Pancreas (tissue), 10 donors: ENCODE measurements around the gene FOXL3. TPM values are rescaled to one million over a fixed set of nuclear protein-coding genes. Genes with fewer than 3 reads are reported as not detected.
"Not testable (repeated sequence)": the region's sequence is repeated elsewhere in the genome, so short reads cannot be mapped to it uniquely, and the experiment has no call there.

Experiments
- ATAC-seq, 4 donors: fragments of 200-7000 bp; cut with Tn5 transposase; one replicate each; pipeline versions ENCODE4 v1.8.0 to v1.9.1; 2020; ENCODE audit warnings: mild to moderate bottlenecking in 4 of 4, moderate library complexity in 4 of 4
- DNase-seq, 6 donors: peaks; one replicate each; pipeline ENCODE4 v3.0.0-alpha.2; 2020
- FAIRE-seq: peaks from 2 replicates; lab custom pipeline; 2012; peaks lifted over from hg19 to GRCh38; lab: Jason Lieb, UNC
- H3K27ac ChIP-seq, 4 donors: fragments of 200-600 bp; sonication (generic); 1 replicate in 3 of 4; 2 replicates in 1 of 4; pipeline versions ENCODE4 v1.5.0 to v1.8.0; 2020
- H3K27me3 ChIP-seq, 4 donors: fragments of 200-600 bp; one replicate each; pipeline ENCODE4 v1.8.0; 2021
- H3K36me3 ChIP-seq, 3 donors: fragments of 200-600 bp; sonication (generic) in 1 of 3; one replicate each; pipeline versions ENCODE4 v1.5.0 to v1.8.0; 2020 to 2021
- H3K4me1 ChIP-seq, 3 donors: fragments of 200-600 bp; one replicate each; pipeline ENCODE4 v1.8.0; 2021
- H3K4me3 ChIP-seq, 4 donors: fragments of 200-600 bp; sonication (generic) in 2 of 4; one replicate each; pipeline versions ENCODE4 v1.5.0 to v1.8.0; 2020 to 2021
- H3K9me3 ChIP-seq, 4 donors: fragments of 200-600 bp; one replicate each; pipeline ENCODE4 v1.8.0; 2021
- WGBS, 2 donors: extraction: QIAGEN DNeasy Blood & Tissue Kit; methylation state at CpG; one replicate each; pipeline ENCODE4 v1.1.7; 2013; 5-methylcytosine and 5-hydroxymethylcytosine counted together
- intact Hi-C, 3 donors: fragments of 100-400 bp; cut with DNase I; formaldehyde crosslinking; loops; one replicate each; pipeline versions ENCODE4 v1.11.1 to v1.14.2; 2022
- polyA plus RNA-seq, 2 donors: library from polyadenylated mRNA; stranded (reverse); fragments of 200-250 nt; gene quantifications; one replicate each; pipeline ENCODE4 v1.2.3, GENCODE V29; 2013
- total RNA-seq, 6 donors: library from RNA; stranded (reverse); fragmentation: NEBNext Ultra II Directional in 4 of 6; extraction: Animal tissue kit (Norgen Biotek cat#: 25700) in 4 of 6; gene quantifications; one replicate each; pipeline versions ENCODE4 v1.2.1 to v1.2.4, GENCODE V29; 2021 to 2023
- TF ChIP-seq, protein P1 (sequence below), 4 donors: fragments of 200-600 bp; sonication (generic) in 3 of 4; IDR thresholded peaks; one replicate each; pipeline versions ENCODE4 v1.5.0 to v1.8.0; 2021; ENCODE audit warnings: antibody characterized with exemption in 4 of 4
- donor health status: healthy with polysubstance abuse.
- donor health status: DM: no; HTN: no; CAD: no; lungs with moderate emphysema.
- donor health status: DM: no; HTN: no; CAD: no.
- donor health status: control.
- donor health status: control.
- donor health status: Bipolar disorder and iron deficiency.
- donor health status: DM: yes; HTN: yes; CAD: no.
- donor health status: DM: no; HTN: no; CAD: no.
- donor health status: DM: no; HTN: no; CAD: no.
- donor health status: DM: yes; HTN: yes; CAD: no.

The FOXL3 gene
- total and polyA plus RNA-seq, 8 donors, result not detected

DNA sequence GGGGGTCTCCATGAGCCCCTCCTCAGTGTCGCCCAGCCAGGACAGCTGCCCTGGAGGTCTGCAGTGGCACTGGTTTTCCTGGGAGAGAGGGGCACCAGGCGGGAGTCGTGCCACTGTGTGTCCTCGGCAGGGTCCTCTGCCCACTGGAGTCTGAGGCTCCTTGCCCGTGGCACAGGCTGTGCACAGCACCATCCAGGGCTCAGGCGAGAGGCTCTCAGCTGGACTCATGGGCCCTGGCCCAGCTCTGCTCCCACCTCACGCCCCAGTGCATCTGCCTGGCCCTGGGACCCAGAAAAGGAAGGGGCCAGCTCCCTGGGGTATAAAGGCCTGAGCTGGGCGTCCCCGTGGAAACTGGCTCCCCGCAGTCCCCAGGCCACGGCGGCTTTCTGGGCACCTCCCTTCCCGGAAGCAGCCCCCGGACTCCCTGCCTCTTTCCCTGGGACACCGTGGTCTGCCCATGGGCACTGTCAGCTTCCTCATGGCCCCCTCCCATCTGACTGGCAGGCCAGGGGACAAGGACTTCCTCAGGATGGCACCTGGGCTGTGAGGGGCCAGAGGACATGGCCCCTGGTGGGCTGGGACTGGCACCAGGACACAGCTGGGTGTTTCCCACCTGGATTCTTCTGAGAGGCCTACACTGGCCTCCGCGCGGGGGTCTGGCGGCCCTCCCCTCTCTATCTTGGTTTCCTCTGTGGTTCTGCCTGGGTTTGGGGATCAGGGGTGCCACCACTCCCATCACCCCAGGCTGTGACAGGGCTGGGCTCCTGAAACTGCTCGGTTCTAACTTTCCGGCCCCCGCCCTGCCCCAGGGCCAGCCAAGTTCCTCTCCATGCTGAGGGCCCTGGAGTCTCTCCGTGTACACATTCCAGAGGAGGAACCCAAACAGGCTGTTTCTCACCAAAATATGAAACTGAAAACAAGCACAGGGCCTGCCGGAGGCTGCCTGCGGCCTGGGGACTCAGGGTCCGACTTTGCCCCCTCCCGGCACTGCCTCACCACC, 5.5 kb downstream of the FOXL3 start:
- no peaks in the 10 kb centered on the region for H3K36me3 ChIP-seq
- WGBS, 2 donors, result 68 to 77% methylated on average over 27 of the region's 27 CpGs
- intact Hi-C loops, result no loop called here
- no peaks in the 10 kb centered on the region for H3K4me1 ChIP-seq
- DNase-seq (peak in 1 of 6 donors; percentile 63), ATAC-seq (no peak), FAIRE-seq (no peak)
- H3K4me3 ChIP-seq, result no peak overlapping the region
- H3K27me3 ChIP-seq, result peaks cover 0 to 12% (median 2%) of the 10 kb centered on the region in 4 donors
- H3K9me3 ChIP-seq, result no peaks in the 10 kb centered on the region
- TF ChIP-seq, protein P1, sequence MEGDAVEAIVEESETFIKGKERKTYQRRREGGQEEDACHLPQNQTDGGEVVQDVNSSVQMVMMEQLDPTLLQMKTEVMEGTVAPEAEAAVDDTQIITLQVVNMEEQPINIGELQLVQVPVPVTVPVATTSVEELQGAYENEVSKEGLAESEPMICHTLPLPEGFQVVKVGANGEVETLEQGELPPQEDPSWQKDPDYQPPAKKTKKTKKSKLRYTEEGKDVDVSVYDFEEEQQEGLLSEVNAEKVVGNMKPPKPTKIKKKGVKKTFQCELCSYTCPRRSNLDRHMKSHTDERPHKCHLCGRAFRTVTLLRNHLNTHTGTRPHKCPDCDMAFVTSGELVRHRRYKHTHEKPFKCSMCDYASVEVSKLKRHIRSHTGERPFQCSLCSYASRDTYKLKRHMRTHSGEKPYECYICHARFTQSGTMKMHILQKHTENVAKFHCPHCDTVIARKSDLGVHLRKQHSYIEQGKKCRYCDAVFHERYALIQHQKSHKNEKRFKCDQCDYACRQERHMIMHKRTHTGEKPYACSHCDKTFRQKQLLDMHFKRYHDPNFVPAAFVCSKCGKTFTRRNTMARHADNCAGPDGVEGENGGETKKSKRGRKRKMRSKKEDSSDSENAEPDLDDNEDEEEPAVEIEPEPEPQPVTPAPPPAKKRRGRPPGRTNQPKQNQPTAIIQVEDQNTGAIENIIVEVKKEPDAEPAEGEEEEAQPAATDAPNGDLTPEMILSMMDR (IDR thresholded peaks at IDR 0.05), result no peak
- H3K27ac ChIP-seq, result no peak overlapping the region

DNA sequence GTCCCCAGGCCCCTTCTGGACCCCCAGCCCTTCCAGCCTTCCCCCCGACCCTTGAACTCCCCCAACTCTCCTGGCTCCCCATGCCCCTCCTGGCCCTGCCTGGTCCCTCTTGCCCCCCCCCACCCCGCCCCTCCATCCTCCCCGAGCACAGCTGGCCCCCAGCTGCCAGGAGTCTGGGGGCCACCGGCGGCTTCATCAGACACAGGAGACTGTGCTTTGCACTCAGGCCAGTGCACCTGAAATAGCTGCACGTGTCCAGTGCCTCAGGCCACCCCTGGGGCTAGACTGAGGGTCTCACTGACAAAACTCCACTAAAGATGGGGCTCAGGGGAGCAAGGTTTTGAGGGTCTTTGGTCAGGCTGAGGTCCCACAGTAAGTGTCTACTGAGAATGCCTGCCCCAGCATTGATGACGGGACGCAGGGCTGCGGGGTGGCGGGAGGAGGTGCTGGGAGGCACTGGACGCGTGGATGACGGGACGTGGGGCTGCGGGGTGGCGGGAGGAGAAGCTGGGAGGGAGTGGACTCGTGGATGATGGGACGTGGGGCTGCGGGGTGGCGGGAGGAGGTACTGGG, 6.5 kb downstream of the FOXL3 start:
- 68 to 71% methylated on average over 15 to 20 of the region's 20 CpGs for WGBS, 2 donors
- TF ChIP-seq, protein P1 (IDR thresholded peaks at IDR 0.05), result no peak
- Histone ChIP-seq H3K9me3 (no peaks in the 10 kb centered on the region), H3K4me1 (no peaks in the 10 kb centered on the region), H3K27me3 (peaks cover 0 to 5% (median 0%) of the 10 kb centered on the region in 4 donors), H3K27ac (no peak overlapping the region), H3K36me3 (no peaks in the 10 kb centered on the region), H3K4me3 (no peak overlapping the region)
- DNase-seq (peak in 1 of 6 donors; percentile 29), FAIRE-seq (no peak), ATAC-seq (no peak)
- intact Hi-C loops, result no loop called here

DNA sequence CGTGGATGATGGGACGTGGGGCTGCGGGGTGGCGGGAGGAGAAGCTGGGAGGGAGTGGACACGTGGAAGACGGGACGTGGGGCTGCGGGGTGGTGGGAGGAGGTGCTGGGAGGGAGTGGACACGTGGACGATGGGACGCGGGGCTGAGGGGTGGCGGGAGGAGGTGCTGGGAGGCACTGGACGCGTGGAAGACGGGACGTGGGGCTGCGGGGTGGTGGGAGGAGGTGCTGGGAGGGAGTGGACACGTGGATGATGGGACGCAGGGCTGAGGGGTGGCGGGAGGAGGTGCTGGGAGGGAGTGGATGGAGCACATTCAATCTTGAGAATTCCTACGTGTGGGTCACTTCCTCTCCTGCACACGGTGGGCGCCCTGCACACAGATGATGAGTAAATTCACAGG, 7.2 kb downstream of the FOXL3 start:
- ATAC-seq, H3K27ac ChIP-seq, H3K4me1 ChIP-seq, H3K9me3 ChIP-seq, H3K36me3 ChIP-seq, H3K4me3 ChIP-seq, intact Hi-C loops, H3K27me3 ChIP-seq, FAIRE-seq: not testable (repeated sequence)
- peak in 1 of 6 donors; percentile 67 for DNase-seq
- WGBS, 2 donors, result 50 to 63% methylated on average over 4 to 24 of the region's 24 CpGs

DNA sequence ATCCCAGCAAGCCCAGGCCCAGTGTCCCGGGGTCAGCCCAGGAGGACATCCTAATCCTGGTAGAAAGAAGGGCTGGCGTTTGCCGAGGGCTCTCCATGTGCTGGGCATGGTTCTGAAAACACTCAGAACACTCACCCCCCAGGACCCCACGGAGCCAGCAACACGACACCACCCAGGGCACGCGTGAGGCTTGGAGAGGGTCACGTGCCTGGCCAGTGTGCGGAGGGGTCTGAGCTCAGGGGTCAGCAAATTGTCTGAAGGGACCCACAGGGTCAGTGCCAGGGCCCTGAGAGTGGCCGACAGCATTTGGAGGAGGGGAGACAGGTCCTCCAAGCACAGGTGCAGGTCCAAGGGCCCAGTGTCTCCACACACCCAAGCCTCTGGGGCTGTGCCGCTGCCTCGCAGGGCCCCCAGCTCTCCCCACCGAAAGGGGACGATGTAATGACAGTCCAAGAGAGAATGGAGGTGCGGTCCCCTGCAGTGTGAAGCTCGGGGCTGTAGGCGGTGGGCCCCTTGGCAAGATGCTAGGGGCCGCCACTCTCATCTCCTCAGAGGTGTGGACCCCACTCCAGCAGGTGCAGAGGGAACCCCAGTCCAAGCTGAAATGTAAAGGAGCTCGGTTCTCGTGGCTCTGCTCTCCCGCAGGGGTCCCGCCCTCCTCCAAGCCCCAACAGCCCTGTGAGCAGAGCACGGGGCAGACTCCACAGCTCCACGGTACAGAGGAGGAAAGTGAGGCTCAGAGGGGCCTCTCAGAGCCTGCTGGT, 7.8 kb downstream of the FOXL3 start:
- H3K27me3 ChIP-seq, result no peaks in the 10 kb centered on the region
- no peak overlapping the region for H3K27ac ChIP-seq
- H3K9me3 ChIP-seq, result no peaks in the 10 kb centered on the region
- no peaks in the 10 kb centered on the region for H3K4me1 ChIP-seq
- FAIRE-seq, result no peak
- DNase-seq, result peak in 1 of 6 donors; percentile 65
- ATAC-seq, result no peak
- H3K36me3 ChIP-seq, result no peaks in the 10 kb centered on the region
- TF ChIP-seq, protein P1 (IDR thresholded peaks at IDR 0.05), result no peak
- 66 to 74% methylated on average over 24 of the region's 24 CpGs for WGBS, 2 donors
- H3K4me3 ChIP-seq, result no peak overlapping the region
- intact Hi-C loops, result no loop called here

DNA sequence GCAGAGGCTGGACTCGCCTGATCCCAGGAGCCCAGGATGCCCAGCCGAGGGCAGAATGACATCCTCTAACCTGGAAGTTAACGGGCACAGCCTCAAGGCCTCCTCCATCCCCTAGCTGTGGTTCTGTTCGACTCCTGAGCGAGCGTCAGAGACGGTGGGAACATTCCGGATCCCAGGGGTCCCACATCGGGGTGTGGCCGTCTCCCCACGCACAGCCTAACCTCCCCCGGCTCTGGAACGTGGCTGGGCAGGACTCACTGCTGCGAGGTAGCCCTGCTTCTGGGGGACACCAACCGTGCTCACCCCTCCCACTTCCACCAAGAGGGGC, 8.4 kb downstream of the FOXL3 start:
- FAIRE-seq (no peak), ATAC-seq (no peak), DNase-seq (peak in 2 of 6 donors; percentile 30 to 41)
- no peaks in the 10 kb centered on the region for H3K36me3 ChIP-seq
- H3K4me3 ChIP-seq, result no peak overlapping the region
- TF ChIP-seq, protein P1 (IDR thresholded peaks at IDR 0.05), result no peak
- WGBS, 2 donors, result 64 to 79% methylated on average over 15 of the region's 15 CpGs
- H3K27ac ChIP-seq, result no peak overlapping the region
- intact Hi-C loops, result no loop called here
- H3K9me3 ChIP-seq, result no peaks in the 10 kb centered on the region
- H3K4me1 ChIP-seq, result no peaks in the 10 kb centered on the region
- no peaks in the 10 kb centered on the region for H3K27me3 ChIP-seq
